ENCODE results near the gene SOCS2. TPM values are rescaled to one million over a fixed set of nuclear protein-coding genes. Genes with fewer than 3 reads are reported as not detected.

Gene SOCS2
- total and polyA plus RNA-seq, 5 experiments from 2014 or later: 1.9 to 18.3 (median 11.1) TPM

GRCh38 chr12:93569656-93570551, 2.6 kb upstream of the SOCS2 start:
- H3K27ac Mint-ChIP-seq: peak overlapping the region in 8 of 10 donors; percentile 72 to 94 (median 90)
- ATAC-seq (peak; percentile 54), DNase-seq (peak; percentile 60 to 83 (median 70))
- H3K4me3 Mint-ChIP-seq: peak overlapping the region; percentile 89 to 93 (median 90)
- peaks cover 0 to 14% (median 6%) of the 10 kb centered on the region in 3 donors for H3K36me3 Mint-ChIP-seq
- H3K9me3 Mint-ChIP-seq: no peaks in the 10 kb centered on the region
- H3K4me1 Mint-ChIP-seq: peaks cover 18 to 34% (median 27%) of the 10 kb centered on the region in 4 donors
- peaks cover 0 to 9% (median 0%) of the 10 kb centered on the region in 5 donors for H3K27me3 Mint-ChIP-seq
- POLR2A ChIA-PET: interaction anchor here (0.6 to 1.5 kb wide), 9 partner anchors 11 to 554 kb away, joined by 3 to 17 read pairs (median 4); partner anchors contain the start of gene CRADD

- H3K9me3 Mint-ChIP-seq: no peaks in the 10 kb centered on the region
- H3K4me1 Mint-ChIP-seq: peaks cover 18 to 39% (median 31%) of the 10 kb centered on the region in 4 donors
- POLR2A ChIA-PET: interaction anchor here (1.2 to 1.5 kb wide), 5 partner anchors 19 to 553 kb away, joined by 3 to 6 read pairs (median 3); partner anchors contain the start of gene CRADD
- H3K4me3 Mint-ChIP-seq: peak overlapping the region; percentile 89 to 93 (median 90)
- H3K36me3 Mint-ChIP-seq: peaks cover 0 to 21% (median 10%) of the 10 kb centered on the region in 3 donors
- peaks cover 0 to 9% (median 0%) of the 10 kb centered on the region in 5 donors for H3K27me3 Mint-ChIP-seq
- ATAC-seq (peak; percentile 58 to 59), DNase-seq (peak; percentile 66 to 84 (median 79))
- H3K27ac Mint-ChIP-seq: peak overlapping the region in 8 of 10 donors; percentile 63 to 94 (median 88)
These were observed 1.7 kb upstream of the SOCS2 start for GRCh38 chr12:93570552-93571364.

DNA sequence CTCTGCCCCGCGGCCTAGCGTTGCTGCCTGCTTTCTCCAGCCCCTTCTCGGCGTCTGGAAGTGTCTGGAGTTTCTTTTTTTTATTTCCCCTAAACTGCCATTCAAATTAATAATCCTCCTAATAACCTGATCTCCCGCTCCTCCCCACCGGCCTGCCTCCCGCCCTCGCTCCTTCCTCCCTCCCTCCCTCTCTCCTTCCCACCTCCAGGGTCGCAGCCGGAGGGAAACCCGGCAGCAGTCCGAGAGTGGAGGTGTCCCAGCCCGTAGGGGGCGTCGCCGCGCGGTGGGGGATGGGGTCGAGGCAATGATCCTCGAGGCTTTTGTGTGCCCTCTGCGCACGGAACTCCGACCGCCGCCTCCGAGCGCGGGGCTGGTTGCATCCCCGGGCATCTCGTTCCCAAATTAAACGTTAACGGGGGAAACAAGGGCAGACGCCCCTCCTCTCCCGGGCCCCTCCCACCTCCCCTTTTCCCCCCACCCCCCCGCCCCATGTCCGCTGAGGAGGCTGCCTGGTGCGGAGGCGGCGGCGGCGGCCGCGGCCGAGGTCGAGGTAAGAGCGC, 1.0 kb upstream of the SOCS2 start:
- DNase-seq (peak; percentile 34 to 76 (median 60)), ATAC-seq (peak; percentile 17 to 34)
- POLR2A ChIA-PET: interaction anchor here (1.4 to 1.5 kb wide), 3 partner anchors 106 to 531 kb away, joined by 3 to 6 read pairs (median 4); partner anchors contain the start of gene CRADD
- H3K36me3 Mint-ChIP-seq: peaks cover 0 to 19% (median 7%) of the 10 kb centered on the region in 3 donors
- no peaks in the 10 kb centered on the region for H3K9me3 Mint-ChIP-seq
- peaks cover 18 to 39% (median 32%) of the 10 kb centered on the region in 4 donors for H3K4me1 Mint-ChIP-seq
- peak overlapping the region in 5 of 10 donors; percentile 15 to 83 (median 60) for H3K27ac Mint-ChIP-seq
- H3K27me3 Mint-ChIP-seq: peaks cover 0 to 9% (median 0%) of the 10 kb centered on the region in 5 donors
- H3K4me3 Mint-ChIP-seq: peak overlapping the region; percentile 72 to 93 (median 86)

DNA sequence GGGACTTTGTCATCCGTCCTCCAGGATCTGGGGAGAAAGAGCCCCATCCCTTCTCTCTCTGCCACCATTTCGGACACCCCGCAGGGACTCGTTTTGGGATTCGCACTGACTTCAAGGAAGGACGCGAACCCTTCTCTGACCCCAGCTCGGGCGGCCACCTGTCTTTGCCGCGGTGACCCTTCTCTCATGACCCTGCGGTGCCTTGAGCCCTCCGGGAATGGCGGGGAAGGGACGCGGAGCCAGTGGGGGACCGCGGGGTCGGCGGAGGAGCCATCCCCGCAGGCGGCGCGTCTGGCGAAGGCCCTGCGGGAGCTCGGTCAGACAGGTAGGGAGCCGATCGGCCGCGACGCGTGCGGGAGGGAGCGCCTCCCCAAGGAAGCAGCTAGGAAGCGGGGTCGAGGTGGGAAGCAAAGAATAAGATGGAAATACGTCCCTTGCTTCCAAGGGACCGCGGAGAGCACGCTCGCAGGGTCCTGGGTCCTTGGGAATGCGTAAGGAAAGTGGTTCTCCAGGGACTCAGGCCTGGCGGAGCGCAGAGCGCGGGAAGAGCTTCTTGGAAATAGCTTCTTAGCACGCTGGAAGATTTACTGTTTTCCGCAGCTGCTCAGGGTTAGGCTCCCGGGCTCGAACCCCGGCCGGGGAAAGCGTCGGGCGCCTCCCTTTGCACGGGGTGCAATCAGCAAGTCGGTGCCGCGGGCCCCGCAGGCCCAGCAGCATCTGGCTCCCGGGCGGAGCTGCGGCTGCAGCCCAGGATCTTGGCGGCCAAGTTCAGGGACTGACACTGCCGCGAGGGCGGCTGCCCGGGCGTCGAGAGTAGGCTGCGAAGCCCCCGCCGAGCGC, 457 bp downstream of the SOCS2 start:
- POLR2A ChIA-PET: interaction anchor here (0.5 to 0.8 kb wide), 3 partner anchors 60 to 644 kb away, joined by 3 read pairs; no protein-coding TSS in a partner anchor
- DNase-seq: peak in 8 of 10 donors; percentile 13 to 47 (median 32)
- Mint-ChIP-seq H3K4me3 (peak overlapping the region; percentile 86 to 97 (median 94)), H3K27ac (peak overlapping the region in 6 of 10 donors; percentile 46 to 95 (median 65)), H3K9me3 (no peaks in the 10 kb centered on the region), H3K27me3 (peaks cover 0 to 9% (median 0%) of the 10 kb centered on the region in 5 donors), H3K36me3 (peaks cover 0 to 25% (median 6%) of the 10 kb centered on the region in 3 donors), H3K4me1 (peaks cover 18 to 36% (median 33%) of the 10 kb centered on the region in 4 donors)
- ATAC-seq: peak; percentile 7 to 15

DNA sequence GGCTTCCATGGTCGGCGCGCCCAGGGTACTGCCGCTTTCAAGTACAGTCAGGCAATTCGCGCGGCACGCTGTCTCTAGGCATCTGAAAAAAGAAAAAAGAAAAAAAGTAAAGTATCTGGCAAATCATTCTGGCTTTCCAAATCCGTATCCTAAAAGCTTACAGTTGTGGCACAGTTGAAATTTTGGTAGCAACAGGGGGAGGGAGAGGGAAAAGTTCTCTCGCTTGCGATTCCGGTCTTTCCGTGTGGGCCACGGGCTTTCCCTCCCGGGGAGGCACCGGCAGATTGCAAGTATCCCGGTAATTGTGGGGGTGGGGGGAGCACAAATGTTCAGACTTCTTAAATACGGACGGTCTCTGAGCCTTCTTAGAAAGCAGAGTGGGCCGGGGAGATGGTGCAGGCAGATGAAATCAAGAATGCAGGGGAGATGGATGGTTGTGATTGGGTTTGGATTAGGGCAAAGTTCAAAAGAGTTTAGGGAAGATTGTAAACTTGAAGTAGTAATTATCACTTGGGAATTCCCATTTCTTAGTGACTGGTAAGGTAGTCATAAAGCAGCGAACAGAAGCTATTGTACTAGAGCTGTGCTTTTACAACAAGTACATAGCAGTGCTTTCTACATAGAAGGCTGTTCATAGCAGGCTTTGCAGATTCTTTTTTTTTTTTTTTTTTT, 1.2 kb downstream of the SOCS2 start:
- H3K27ac Mint-ChIP-seq: peak overlapping the region in 2 of 10 donors; percentile 10 to 73
- peak in 1 of 10 donors; percentile 31 for DNase-seq
- H3K27me3 Mint-ChIP-seq: peaks cover 0 to 8% (median 0%) of the 10 kb centered on the region in 5 donors

GRCh38 chr12:93577222-93577621, 4.7 kb downstream of the SOCS2 start:
- Mint-ChIP-seq H3K4me1 (peaks cover 23 to 33% (median 25%) of the 10 kb centered on the region in 4 donors), H3K36me3 (peaks cover 5 to 58% (median 16%) of the 10 kb centered on the region in 3 donors), H3K27me3 (peaks cover 0 to 7% (median 0%) of the 10 kb centered on the region in 5 donors), H3K27ac (no peak overlapping the region), H3K9me3 (no peaks in the 10 kb centered on the region), H3K4me3 (no peak overlapping the region)
- ATAC-seq: no peak
- DNase-seq: no peak
- POLR2A ChIA-PET: no interaction called here

More for the DNA sequence above, 1.2 kb downstream of the SOCS2 start:
- no peak for ATAC-seq
- peaks cover under 1 to 29% (median 6%) of the 10 kb centered on the region in 3 donors for H3K36me3 Mint-ChIP-seq
- peak overlapping the region; percentile 64 to 97 (median 88) for H3K4me3 Mint-ChIP-seq
- POLR2A ChIA-PET: interaction anchor here (0.8 kb wide), 1 partner anchor 528 kb away, joined by 3 read pairs; no protein-coding TSS in a partner anchor
- peaks cover 16 to 31% (median 29%) of the 10 kb centered on the region in 4 donors for H3K4me1 Mint-ChIP-seq
- no peaks in the 10 kb centered on the region for H3K9me3 Mint-ChIP-seq

DNA sequence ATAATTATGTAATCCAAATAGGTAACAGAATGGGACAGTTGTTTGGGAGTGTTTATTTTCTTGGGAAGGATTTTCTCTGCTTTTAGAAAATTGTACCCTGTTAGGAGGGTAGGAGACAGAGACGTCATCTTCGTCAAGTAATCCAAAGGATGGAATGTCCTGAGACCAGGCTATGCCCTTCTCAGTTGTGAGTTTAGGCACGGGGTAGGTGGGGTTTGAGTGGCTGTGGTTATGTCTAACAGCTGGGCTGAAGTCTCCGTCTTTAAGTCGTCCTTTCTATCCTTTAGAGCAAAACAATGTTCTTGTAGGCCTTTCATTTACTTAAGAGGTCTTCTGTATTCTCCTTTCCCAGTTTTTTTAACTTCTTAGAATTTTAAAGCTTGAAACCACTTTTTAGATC, 5.7 kb downstream of the SOCS2 start:
- H3K4me1 Mint-ChIP-seq: peaks cover 14 to 23% (median 18%) of the 10 kb centered on the region in 4 donors
- H3K9me3 Mint-ChIP-seq: no peaks in the 10 kb centered on the region
- POLR2A ChIA-PET: no interaction called here
- H3K36me3 Mint-ChIP-seq: peaks cover 5 to 63% (median 17%) of the 10 kb centered on the region in 3 donors
- peaks cover 0 to 6% (median 0%) of the 10 kb centered on the region in 5 donors for H3K27me3 Mint-ChIP-seq
- H3K4me3 Mint-ChIP-seq: no peak overlapping the region
- H3K27ac Mint-ChIP-seq: no peak overlapping the region
- DNase-seq (no peak), ATAC-seq (no peak)

DNA sequence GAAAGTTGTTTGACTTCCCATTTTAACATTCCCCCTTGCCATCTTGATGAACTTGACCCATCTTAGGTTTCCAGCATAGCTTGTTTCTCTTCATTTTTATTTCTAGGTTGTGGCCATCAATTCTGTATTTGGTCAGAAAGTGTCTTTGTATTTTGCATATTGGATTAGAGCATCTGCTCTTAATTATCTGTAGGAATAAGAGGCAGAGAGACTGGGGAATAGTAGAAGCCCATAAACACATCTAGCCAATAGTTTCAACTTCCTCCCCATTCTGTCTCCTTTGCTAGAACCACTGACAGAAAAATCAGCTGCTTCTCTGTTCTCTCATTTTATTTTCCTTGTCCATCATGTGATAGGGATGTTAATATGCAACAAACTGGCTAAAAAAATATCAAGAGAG, 8.2 kb downstream of the SOCS2 start:
- Mint-ChIP-seq H3K9me3 (no peaks in the 10 kb centered on the region), H3K27me3 (no peaks in the 10 kb centered on the region), H3K4me3 (no peak overlapping the region), H3K4me1 (peaks cover 0 to 15% (median 11%) of the 10 kb centered on the region in 4 donors), H3K27ac (no peak overlapping the region), H3K36me3 (peaks cover 5 to 47% (median 13%) of the 10 kb centered on the region in 3 donors)
- POLR2A ChIA-PET: interaction anchor here (0.8 kb wide), 1 partner anchor 11 kb away, joined by 3 read pairs; no protein-coding TSS in a partner anchor
- DNase-seq: no peak
- no peak for ATAC-seq

GRCh38 chr12:93581370-93581769, 8.9 kb downstream of the SOCS2 start:
- no peaks in the 10 kb centered on the region for H3K27me3 Mint-ChIP-seq
- H3K4me1 Mint-ChIP-seq: peaks cover 0 to 15% (median 10%) of the 10 kb centered on the region in 4 donors
- peaks cover 5 to 49% (median 13%) of the 10 kb centered on the region in 3 donors for H3K36me3 Mint-ChIP-seq
- H3K9me3 Mint-ChIP-seq: no peaks in the 10 kb centered on the region
- no peak overlapping the region for H3K4me3 Mint-ChIP-seq
- no peak overlapping the region for H3K27ac Mint-ChIP-seq
- DNase-seq: no peak
- no peak for ATAC-seq
- POLR2A ChIA-PET: interaction anchor here (0.8 kb wide), 1 partner anchor 12 kb away, joined by 3 read pairs; no protein-coding TSS in a partner anchor

DNA sequence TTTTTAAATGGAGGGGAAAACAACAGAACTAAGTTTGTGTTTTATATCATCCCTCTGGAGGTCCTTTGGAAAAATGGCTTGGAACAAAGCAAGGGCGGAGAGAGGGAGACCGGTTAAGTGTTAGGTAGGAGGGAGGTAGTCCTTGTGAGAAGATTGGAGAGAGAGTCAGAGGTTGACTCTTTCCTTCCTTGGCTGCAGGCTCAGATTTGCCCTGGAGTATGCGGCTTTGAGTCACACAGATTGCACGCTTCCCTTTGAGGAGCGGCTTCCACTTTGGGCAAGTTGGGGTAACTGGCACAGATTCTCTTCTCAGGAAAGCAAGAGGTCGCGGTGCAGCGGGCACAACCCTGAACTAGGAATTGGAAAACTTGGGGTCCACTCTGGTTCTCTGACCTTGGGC, 9.9 kb downstream of the SOCS2 start:
- DNase-seq: no peak
- H3K4me3 Mint-ChIP-seq: no peak overlapping the region
- H3K9me3 Mint-ChIP-seq: no peaks in the 10 kb centered on the region
- no peaks in the 10 kb centered on the region for H3K27me3 Mint-ChIP-seq
- POLR2A ChIA-PET: no interaction called here
- H3K27ac Mint-ChIP-seq: no peak overlapping the region
- no peak for ATAC-seq
- peaks cover 0 to 13% (median 8%) of the 10 kb centered on the region in 4 donors for H3K4me1 Mint-ChIP-seq
- peaks cover 5 to 44% (median 11%) of the 10 kb centered on the region in 3 donors for H3K36me3 Mint-ChIP-seq

Measured in naive thymus-derived CD8-positive, alpha-beta T cell (primary cell).